IPS-NIHi7 (cell line): ENCODE measurements around the gene DOP1B.
"Not testable (repeated sequence)": the region's sequence is repeated elsewhere in the genome, so short reads cannot be mapped to it uniquely, and the experiment has no call there.

Source experiments
- DNase-seq: peaks from one replicate; pipeline ENCODE4 v3.0.0; 2012; ENCODE audit warnings: mixed read lengths; ENCODE audit errors: extremely low spot score

DOP1B gene

GRCh38 chr21:36171336-36171735 is 14.7 kb downstream of the DOP1B start:
- DNase-seq: no peak

- no peak for DNase-seq
Measured at GRCh38 chr21:36171741-36172331, 15.2 kb downstream of the DOP1B start.

- DNase-seq: no peak
Measured at GRCh38 chr21:36174780-36175179, 18.2 kb downstream of the DOP1B start.

GRCh38 chr21:36175771-36176565 is 19.3 kb downstream of the DOP1B start:
- DNase-seq: no peak

GRCh38 chr21:36178349-36178748 is 21.7 kb downstream of the DOP1B start:
- DNase-seq: no peak

GRCh38 chr21:36179145-36179544 is 22.5 kb downstream of the DOP1B start:
- no peak for DNase-seq

- DNase-seq: no peak
Measured at GRCh38 chr21:36180963-36181362, 24.3 kb downstream of the DOP1B start.

GRCh38 chr21:36183144-36183795 is 26.6 kb downstream of the DOP1B start:
- no peak for DNase-seq

- DNase-seq: no peak
Measured at GRCh38 chr21:36184545-36184944, 27.9 kb downstream of the DOP1B start.

GRCh38 chr21:36185523-36185922 is 28.9 kb downstream of the DOP1B start:
- no peak for DNase-seq

- no peak for DNase-seq
Measured at GRCh38 chr21:36186081-36186480, 29.5 kb downstream of the DOP1B start.

GRCh38 chr21:36186506-36187399 is 30.1 kb downstream of the DOP1B start:
- no peak for DNase-seq

- no peak for DNase-seq
Measured at GRCh38 chr21:36188081-36188681, 31.6 kb downstream of the DOP1B start.

- DNase-seq: no peak
Measured at GRCh38 chr21:36188937-36189336, 32.3 kb downstream of the DOP1B start.

GRCh38 chr21:36190736-36191135 is 34.1 kb downstream of the DOP1B start:
- no peak for DNase-seq

GRCh38 chr21:36193200-36193599 is 36.6 kb downstream of the DOP1B start:
- DNase-seq: no peak

- DNase-seq: no peak
Measured at GRCh38 chr21:36194024-36194423, 37.4 kb downstream of the DOP1B start.

- no peak for DNase-seq
Measured at GRCh38 chr21:36195613-36196012, 39.0 kb downstream of the DOP1B start.

- DNase-seq: no peak
Measured at GRCh38 chr21:36199021-36199420, 42.4 kb downstream of the DOP1B start.

- DNase-seq: not testable (repeated sequence)
Measured at GRCh38 chr21:36199575-36199974, 43.0 kb downstream of the DOP1B start.

GRCh38 chr21:36200081-36200561 is 43.5 kb downstream of the DOP1B start:
- no peak for DNase-seq
